GM13976 (cell line): ENCODE data around the gene RNF208.
"Not testable (repeated sequence)": the region's sequence is repeated elsewhere in the genome, so short reads cannot be mapped to it uniquely, and the experiment has no call there.

Experiments
- DNase-seq: peaks from one replicate; pipeline ENCODE4 v3.0.0; 2012; ENCODE audit warnings: low spot score
- in situ Hi-C: fragments of 300-500 bp; cut with MboI; formaldehyde crosslinking; loops from one replicate; pipeline ENCODE4 v1.12.0; 2022; ENCODE audit warnings: low sequenced_read_pairs, mixed read lengths, inconsistent platforms; ENCODE audit not compliant: unreplicated experiment
- TF ChIP-seq, protein P1 (sequence below): IDR thresholded peaks from 2 replicates; pipeline ENCODE4 v1.5.1; 2012; ENCODE audit warnings: borderline replicate concordance, mild to moderate bottlenecking; ENCODE audit not compliant: insufficient read depth; ENCODE audit errors: extremely low read depth, missing control alignments, control extremely low read depth

The RNF208 gene

DNA sequence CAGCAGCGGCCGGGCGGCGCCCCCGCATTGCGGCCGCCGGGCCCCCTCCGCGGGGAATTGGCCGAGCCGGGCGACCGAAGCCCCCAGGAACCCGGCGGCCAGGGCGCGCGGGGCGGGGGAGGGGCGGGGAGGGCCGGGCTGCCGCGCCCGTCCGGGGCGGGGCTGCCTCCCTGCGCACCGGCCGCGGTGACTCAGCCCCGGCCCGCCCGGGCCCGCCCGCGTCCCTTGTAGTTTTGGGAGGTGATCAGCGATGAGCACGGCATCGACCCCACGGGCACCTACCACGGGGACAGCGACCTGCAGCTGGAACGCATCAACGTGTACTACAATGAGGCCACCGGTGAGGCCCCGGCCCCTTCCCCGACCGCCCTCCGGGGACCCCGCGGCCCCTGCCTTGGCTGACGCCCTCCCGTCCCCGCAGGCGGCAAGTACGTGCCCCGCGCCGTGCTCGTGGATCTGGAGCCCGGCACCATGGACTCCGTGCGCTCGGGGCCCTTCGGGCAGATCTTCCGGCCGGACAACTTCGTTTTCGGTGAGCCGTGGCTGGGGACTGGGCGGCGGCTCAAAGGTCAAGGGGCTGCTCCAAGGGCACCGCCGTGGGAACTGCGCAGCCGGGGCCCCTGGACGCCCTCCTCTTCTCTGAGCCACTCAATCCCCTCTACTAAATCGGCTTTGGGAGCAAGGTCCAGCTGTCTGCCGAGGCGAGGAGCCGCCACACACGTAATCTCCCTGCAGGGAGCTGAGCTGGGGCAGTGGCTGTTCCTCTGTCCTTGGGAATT is 19.6 kb upstream of the RNF208 start:
- in situ Hi-C loops, result no loop called here
- TF ChIP-seq, protein P1, sequence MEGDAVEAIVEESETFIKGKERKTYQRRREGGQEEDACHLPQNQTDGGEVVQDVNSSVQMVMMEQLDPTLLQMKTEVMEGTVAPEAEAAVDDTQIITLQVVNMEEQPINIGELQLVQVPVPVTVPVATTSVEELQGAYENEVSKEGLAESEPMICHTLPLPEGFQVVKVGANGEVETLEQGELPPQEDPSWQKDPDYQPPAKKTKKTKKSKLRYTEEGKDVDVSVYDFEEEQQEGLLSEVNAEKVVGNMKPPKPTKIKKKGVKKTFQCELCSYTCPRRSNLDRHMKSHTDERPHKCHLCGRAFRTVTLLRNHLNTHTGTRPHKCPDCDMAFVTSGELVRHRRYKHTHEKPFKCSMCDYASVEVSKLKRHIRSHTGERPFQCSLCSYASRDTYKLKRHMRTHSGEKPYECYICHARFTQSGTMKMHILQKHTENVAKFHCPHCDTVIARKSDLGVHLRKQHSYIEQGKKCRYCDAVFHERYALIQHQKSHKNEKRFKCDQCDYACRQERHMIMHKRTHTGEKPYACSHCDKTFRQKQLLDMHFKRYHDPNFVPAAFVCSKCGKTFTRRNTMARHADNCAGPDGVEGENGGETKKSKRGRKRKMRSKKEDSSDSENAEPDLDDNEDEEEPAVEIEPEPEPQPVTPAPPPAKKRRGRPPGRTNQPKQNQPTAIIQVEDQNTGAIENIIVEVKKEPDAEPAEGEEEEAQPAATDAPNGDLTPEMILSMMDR, result no peak
- peak; percentile 78 for DNase-seq

GRCh38 chr9:137240841-137241489 is 18.9 kb upstream of the RNF208 start, which contains the start of gene TUBB4B:
TUBB4B (plus strand) TSS chr9:137241287; CDS start chr9:137241361, 74 bp downstream.
- TF ChIP-seq, protein P1, result no peak
- in situ Hi-C loops, result no loop called here
- DNase-seq, result peak; percentile 99

DNA sequence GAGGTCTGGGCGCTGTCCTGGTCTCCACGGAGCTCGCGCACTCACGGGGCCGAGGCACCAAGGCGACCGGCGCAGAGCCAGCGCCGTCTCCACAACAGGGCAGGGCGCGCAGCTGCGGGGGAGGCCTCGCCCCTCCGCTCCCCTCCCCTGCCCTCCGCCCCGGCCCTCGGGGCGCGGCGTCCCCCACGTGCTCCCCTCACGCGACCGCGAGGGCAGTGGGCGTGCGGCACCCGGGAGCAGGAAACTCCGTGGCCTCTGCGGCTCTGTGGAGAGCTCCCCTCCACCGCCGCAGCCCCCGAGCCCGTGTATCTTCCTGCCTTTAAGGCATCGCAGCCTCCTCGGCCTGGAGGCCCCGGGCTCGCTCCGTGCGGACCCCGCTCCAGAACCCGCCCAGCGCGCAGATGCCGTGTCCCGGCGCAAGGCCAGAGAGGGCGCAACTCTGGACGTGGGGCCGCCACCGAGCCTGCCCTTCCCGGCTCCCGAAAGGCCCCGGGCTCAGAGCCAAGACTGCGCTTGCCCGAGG is 18.3 kb upstream of the RNF208 start:
- TF ChIP-seq, protein P1, result no peak
- DNase-seq, result peak; percentile 75
- in situ Hi-C loops, result no loop called here

DNA sequence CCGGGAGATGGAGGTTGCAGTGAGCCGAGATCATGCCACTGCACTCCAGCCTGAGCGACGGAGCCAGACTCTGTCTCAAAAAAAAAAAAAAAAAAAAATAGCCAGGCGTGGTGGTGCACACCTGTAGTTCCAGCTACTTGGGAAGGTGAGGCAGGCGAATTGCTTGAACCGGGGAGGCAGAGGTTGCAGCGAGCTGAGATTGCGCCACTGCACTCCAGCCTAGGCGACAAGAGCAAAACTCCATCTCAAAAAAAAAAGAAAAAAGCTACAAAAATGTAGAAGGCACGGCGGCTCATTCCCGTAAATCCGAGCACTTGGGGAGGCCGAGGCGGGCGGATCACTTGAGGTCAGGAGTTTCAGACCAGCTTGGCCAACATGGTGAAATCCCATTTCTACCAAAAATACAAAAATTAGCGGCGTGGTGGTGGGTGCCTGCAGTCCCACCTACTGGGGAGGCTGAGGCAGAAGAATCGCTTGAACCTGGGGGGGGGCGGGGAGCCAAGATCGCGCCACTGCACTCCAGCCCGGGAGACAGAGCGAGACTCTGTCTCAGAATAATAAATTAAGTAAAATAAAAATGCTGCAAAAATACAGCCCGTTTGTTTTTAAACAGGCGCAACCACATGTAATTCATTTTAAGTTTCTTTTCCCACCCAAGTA is 17.6 kb upstream of the RNF208 start:
- in situ Hi-C loops, DNase-seq: not testable (repeated sequence)

- in situ Hi-C loops, result no loop called here
- TF ChIP-seq, protein P1, result no peak
- no peak for DNase-seq
These were observed 16.0 kb upstream of the RNF208 start for GRCh38 chr9:137237759-137238726.

- TF ChIP-seq, protein P1, result no peak
- in situ Hi-C loops, result no loop called here
- no peak for DNase-seq
These were observed 14.9 kb upstream of the RNF208 start for GRCh38 chr9:137236936-137237421.
